NT2/D1 (cell line): ENCODE measurements around the gene PRRX2.
A peak's percentile ranks its signal among the peaks of the same experiment; 100 is the strongest.

Experiments used
- DNase-seq: peaks from one replicate; pipeline ENCODE4 v3.0.0-alpha.2; 2011; ENCODE audit warnings: low read depth, low spot score
- H3K27me3 ChIP-seq: 2 replicates; pipeline ENCODE4 v1.6.0; 2011; ENCODE audit warnings: mild to moderate bottlenecking; ENCODE audit not compliant: insufficient read length, insufficient read depth
- H3K36me3 ChIP-seq: 2 replicates; pipeline ENCODE4 v1.6.1; 2011; ENCODE audit warnings: mild to moderate bottlenecking, low read length, mixed read lengths; ENCODE audit not compliant: insufficient read depth, insufficient read length
- H3K4me1 ChIP-seq: 2 replicates; pipeline ENCODE4 v1.5.1; 2011; ENCODE audit not compliant: insufficient read depth, insufficient read length
- H3K4me3 ChIP-seq: 2 replicates; pipeline ENCODE4 v1.5.1; 2011; ENCODE audit warnings: low read depth; ENCODE audit not compliant: insufficient read length
- H3K9ac ChIP-seq: 2 replicates; pipeline ENCODE4 v1.6.0; 2011; ENCODE audit warnings: low read depth; ENCODE audit not compliant: insufficient read length
- H3K9me3 ChIP-seq: 2 replicates; pipeline ENCODE4 v1.5.1; 2011; ENCODE audit warnings: mild to moderate bottlenecking, low read length; ENCODE audit not compliant: insufficient read depth
- SUZ12 ChIP-seq: IDR thresholded peaks from 2 replicates; pipeline ENCODE4 v1.6.1; 2011; ENCODE audit not compliant: insufficient read length, insufficient read depth; ENCODE audit errors: extremely low read depth
- YY1 ChIP-seq: IDR thresholded peaks from 2 replicates; pipeline ENCODE4 v1.6.1; 2011; ENCODE audit not compliant: insufficient read length, insufficient read depth
- ZNF274 ChIP-seq: IDR thresholded peaks from 2 replicates; pipeline ENCODE4 v1.6.1; 2011; ENCODE audit warnings: mild to moderate bottlenecking, low read depth, low read length

The PRRX2 gene

GRCh38 chr9:129667378-129667777, 1.9 kb downstream of the PRRX2 start:
- TF ChIP-seq ZNF274 (no peak), YY1 (no peak), SUZ12 (no peak)
- Histone ChIP-seq H3K27me3 (peaks cover 4% of the 10 kb centered on the region), H3K4me1 (peaks cover 24% of the 10 kb centered on the region), H3K36me3 (no peaks in the 10 kb centered on the region), H3K9ac (peak overlapping the region; percentile 70), H3K4me3 (no peak overlapping the region), H3K9me3 (no peaks in the 10 kb centered on the region)
- no peak for DNase-seq

- TF ChIP-seq SUZ12 = no peak
- Histone ChIP-seq H3K9ac (peak overlapping the region; percentile 42), H3K27me3 (peaks cover 4% of the 10 kb centered on the region), H3K4me3 (no peak overlapping the region), H3K9me3 (no peaks in the 10 kb centered on the region), H3K4me1 (peaks cover 23% of the 10 kb centered on the region), H3K36me3 (no peaks in the 10 kb centered on the region)
- DNase-seq = no peak
Observed at GRCh38 chr9:129667850-129668249, 2.4 kb downstream of the PRRX2 start.

DNA sequence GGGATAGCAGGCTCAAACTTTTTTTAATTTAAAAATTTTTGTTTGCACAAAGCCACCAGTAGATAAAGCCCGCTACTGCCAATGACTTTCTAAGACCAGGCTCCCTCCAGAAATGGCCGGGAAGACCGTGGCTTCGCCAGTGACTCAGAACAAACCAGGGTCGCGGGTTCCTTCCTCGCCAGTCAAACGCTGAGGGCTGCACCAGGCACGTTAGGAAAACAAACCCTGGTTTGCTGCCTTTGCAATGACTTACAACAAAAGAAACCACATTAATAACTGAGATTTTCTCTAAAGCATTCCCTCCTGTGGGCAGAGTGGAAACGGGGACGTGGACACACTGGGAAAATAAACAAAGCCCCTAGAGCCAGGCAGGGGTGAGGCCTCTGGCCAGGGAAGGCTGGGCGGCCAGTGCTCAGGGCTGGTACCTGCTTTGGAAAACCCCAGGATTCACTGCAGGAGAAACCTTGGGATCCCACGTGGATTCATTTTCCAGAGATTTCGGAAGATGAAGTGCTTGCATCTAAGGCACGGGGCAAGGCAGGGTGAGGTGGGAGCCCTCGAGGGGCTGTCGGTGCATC, 3.8 kb downstream of the PRRX2 start:
- Histone ChIP-seq H3K4me3 (no peak overlapping the region), H3K4me1 (peaks cover 21% of the 10 kb centered on the region), H3K36me3 (no peaks in the 10 kb centered on the region), H3K9ac (peak overlapping the region; percentile 11), H3K27me3 (no peaks in the 10 kb centered on the region), H3K9me3 (no peaks in the 10 kb centered on the region)
- no peak for DNase-seq
- TF ChIP-seq SUZ12 (no peak), ZNF274 (no peak), YY1 (no peak)

DNA sequence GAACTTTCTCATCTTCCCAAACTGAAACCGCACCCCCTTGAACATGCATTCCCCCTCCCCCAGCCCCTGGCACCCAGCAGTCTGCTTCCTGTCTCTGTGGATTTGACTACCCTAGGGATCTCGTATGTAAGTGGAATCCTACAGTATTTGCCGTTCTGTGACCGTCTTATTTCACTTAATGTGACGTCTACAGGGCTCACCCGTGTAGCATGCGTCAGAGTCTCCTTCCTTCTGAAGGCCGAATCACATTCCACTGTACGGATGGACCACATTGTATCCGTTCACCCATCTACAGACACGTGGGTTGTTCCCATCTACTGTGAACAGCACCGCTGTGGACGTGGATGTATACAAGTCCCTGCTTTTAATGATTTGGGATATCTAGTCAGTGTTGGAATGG, 4.5 kb downstream of the PRRX2 start:
- Histone ChIP-seq H3K4me1 (peaks cover 20% of the 10 kb centered on the region), H3K9ac (no peak overlapping the region), H3K4me3 (no peak overlapping the region), H3K9me3 (no peaks in the 10 kb centered on the region), H3K36me3 (no peaks in the 10 kb centered on the region), H3K27me3 (no peaks in the 10 kb centered on the region)
- no peak for DNase-seq
- TF ChIP-seq ZNF274 (no peak), SUZ12 (no peak), YY1 (no peak)

- H3K4me3 ChIP-seq = no peak overlapping the region
- peaks cover 29% of the 10 kb centered on the region for H3K4me1 ChIP-seq
- no peak overlapping the region for H3K9ac ChIP-seq
- H3K9me3 ChIP-seq = no peaks in the 10 kb centered on the region
- DNase-seq = no peak
- H3K36me3 ChIP-seq = no peaks in the 10 kb centered on the region
- no peaks in the 10 kb centered on the region for H3K27me3 ChIP-seq
- no peak for TF ChIP-seq ZNF274
- TF ChIP-seq SUZ12 = no peak
- no peak for TF ChIP-seq YY1
Observed at GRCh38 chr9:129671065-129671464, 5.6 kb downstream of the PRRX2 start.

DNA sequence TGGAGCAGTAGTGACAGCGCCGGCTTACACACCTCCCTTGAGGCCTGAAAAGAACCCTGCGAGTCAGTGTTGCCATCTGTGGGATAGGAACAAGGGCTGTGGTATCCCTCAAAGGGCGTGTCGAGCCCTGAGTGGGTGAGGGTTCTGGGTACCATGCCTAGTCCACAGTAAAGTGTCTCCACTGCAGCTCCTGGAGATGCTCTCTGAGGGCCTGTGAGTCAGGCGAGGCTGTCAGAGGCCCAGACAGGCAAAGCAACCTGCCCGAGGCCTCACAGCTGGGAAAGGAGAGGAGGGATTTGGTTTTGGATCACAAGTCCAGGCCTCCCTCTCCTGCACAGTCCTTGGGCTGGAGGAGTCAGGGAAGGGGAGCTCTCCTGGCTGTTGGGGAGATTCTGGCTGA, 6.1 kb downstream of the PRRX2 start:
- Histone ChIP-seq H3K36me3 (no peaks in the 10 kb centered on the region), H3K27me3 (no peaks in the 10 kb centered on the region), H3K4me3 (no peak overlapping the region), H3K4me1 (peaks cover 30% of the 10 kb centered on the region), H3K9ac (no peak overlapping the region), H3K9me3 (no peaks in the 10 kb centered on the region)
- no peak for TF ChIP-seq SUZ12
- TF ChIP-seq ZNF274 = no peak
- no peak for TF ChIP-seq YY1
- no peak for DNase-seq

DNA sequence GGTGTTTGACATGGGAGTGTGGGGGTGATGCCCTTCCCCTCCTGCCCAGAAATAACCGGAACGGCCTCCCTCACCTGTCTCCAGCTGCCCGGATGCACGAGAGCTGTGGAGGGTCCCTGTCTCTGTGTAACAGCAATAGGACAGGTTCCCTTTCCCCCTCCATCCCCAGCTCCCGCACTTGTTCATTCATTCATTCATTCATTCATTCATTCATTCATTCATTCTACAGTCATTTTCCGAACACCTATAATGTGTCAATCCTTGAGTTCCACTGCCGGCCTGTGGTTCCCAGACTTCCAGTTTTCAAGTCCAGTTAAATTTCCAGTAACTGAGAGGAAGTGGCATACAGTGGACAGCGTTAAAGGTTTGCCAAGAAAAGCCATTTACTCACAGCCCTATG, 7.3 kb downstream of the PRRX2 start:
- TF ChIP-seq ZNF274 = no peak
- no peak for TF ChIP-seq SUZ12
- TF ChIP-seq YY1 = no peak
- H3K27me3 ChIP-seq = no peaks in the 10 kb centered on the region
- H3K4me1 ChIP-seq = peaks cover 31% of the 10 kb centered on the region

DNA sequence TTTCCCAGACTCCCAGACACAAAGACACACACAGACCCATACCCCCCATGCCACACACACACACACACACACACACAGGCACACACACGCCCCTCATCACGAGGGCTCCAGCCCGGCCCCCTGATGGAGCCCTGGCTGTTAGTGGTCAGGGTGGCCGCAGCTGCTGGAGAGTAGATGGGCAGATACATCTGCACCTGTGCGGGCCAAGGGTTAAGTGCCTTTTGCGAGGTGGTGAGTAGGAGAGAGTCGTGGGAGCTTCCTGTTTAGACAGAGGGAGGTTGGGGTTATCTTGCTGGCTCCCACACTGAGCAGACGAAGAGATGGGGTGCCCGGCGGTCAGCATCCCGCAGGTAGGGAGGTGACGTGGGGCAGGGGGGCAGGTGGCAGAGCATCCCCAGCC, 8.2 kb downstream of the PRRX2 start:
- no peaks in the 10 kb centered on the region for H3K27me3 ChIP-seq
- TF ChIP-seq ZNF274 = no peak
- no peak for TF ChIP-seq SUZ12
- TF ChIP-seq YY1 = no peak
- no peak for DNase-seq
- H3K9me3 ChIP-seq = no peaks in the 10 kb centered on the region
- H3K4me3 ChIP-seq = no peak overlapping the region
- H3K4me1 ChIP-seq = peaks cover 30% of the 10 kb centered on the region
- no peaks in the 10 kb centered on the region for H3K36me3 ChIP-seq
- H3K9ac ChIP-seq = no peak overlapping the region

More for the DNA sequence above, 7.3 kb downstream of the PRRX2 start:
- Histone ChIP-seq H3K9me3 (no peaks in the 10 kb centered on the region), H3K9ac (no peak overlapping the region), H3K4me3 (no peak overlapping the region), H3K36me3 (no peaks in the 10 kb centered on the region)
- DNase-seq = no peak
